Retina (tissue), 1 donor: ENCODE data around the gene COL27A1.

Experiments used
- DNase-seq: peaks from one replicate; pipeline ENCODE4 v3.0.0-alpha.2; 2016

Gene COL27A1

DNA sequence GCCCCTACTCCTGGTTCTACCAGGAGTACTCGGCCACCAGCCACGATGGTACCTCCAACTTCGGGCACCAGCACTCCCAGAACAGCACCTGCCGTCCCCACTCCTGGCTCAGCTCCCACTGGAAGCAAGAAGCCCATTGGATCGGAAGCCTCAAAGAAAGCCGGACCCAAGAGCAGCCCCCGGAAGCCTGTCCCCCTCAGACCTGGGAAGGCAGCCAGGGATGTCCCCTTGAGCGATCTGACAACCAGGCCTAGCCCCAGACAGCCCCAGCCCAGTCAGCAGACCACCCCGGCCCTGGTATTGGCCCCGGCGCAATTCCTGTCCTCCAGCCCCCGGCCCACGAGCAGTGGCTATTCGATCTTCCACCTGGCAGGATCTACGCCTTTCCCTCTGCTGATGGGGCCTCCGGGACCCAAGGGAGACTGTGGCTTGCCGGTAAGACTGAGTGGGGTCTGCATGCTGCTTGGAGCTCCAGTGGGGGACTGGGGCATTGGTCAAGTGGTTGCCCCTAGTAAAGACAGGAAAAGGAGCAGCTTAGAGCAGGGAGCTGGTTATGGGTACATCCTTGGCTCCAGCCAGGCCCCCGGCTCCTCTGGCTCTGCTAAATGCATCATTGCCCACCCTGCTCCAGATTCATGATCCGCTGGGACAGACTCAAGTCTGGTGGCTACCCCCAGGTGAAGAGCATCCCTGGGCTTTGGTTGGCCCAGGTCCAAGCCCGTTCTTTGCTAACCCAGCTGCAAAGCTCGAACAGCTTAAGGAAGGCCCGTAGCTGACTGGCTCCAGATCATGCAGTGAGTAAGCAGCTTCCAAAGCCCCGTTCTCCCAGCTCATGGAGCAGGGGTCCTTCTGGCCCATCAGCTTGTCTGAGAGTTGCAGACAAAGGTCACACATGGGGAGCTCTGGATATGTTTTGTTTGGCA, 14.0 kb downstream of the COL27A1 start:
- DNase-seq = no peak

DNA sequence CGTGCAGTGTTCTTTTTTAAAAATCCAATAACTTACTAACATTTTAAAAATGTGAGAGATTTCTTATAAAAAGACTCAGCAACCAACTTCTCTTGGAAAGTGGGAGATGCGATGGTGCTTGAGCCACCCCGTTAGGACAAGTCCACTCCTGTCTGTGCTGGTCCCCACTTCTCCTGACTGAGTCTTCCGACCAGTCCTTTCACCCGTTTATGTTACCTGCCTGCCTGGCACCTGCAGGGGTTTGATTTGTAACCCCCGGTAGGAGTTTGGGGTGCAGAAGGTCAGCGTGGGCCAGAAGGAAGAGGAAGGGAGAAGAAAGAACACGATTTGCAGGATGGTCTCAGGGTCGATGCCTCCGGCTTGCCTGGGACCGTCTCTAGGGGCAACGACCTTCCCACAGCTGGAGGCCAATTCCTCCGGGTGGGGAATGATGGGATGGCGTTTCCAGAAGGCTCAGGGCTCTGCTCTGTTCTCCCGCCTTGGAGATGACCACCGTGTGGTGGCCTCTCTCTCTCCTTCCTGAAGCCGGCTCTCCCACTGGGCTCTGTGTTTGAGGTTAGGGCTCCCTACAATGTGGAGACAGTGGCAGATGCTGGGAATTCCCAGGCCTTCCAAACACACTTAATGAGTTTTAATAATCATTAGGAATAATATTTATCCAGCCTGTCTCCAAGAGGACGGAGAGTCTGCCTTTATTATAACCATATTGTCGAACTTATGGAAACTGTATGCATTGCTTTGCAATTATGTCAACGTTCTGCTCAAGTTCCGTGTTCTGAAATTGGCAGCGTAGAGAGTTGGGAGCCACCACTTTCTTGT, 14.8 kb downstream of the COL27A1 start:
- DNase-seq = peak; percentile 60

DNA sequence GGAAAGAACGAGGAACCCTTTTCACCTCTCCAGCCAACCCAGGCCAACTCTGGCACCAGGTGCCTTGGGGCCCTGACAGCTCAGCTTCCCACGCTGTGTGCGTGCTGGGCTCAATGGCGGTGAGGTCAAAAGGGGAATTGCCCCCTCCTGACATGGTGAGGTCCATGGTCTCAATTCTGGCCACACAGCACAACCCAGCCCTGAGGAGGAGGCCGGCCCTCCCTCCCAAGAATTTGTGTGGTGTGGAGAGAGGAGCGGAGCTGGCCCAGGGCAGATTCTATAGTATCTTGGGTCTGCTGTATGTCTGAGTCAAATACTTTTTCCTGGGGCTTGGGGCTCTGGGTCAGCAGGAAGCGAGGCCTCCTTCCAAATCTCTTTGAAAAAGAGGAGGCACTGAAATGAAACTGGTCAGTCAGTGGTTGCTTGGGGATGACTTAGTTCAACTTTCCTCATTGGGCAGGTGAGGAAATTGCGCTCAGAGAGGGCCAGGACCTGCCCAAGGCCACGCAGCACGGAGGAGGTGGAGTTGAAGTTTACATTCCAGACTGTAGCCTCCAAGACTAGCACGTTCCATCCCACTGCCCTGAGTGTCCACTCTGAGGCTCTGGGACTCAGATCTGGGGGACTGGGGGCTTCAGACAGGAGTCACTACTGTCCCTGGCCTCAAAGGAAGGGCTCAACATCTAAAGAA, 15.6 kb downstream of the COL27A1 start:
- no peak for DNase-seq

DNA sequence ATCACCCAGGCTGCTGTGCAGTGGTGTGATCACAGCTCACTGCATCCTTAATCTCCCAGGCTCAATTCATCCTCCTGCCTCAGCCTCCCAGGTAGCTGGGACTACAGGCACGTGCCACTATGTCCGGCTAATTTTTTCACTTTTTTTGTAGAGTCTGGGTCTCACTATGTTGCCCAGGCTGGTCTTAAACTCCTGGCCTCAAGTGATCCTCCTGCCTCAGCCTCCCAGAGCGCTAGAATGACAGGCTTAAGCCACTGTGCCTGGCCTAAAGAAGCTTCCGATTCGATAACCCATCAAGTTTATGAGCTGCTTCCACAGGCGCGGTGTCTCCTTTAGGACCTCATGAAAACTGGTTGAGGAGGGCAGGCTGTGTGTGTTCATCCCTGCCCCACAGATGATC, 16.2 kb downstream of the COL27A1 start:
- DNase-seq = no peak

DNA sequence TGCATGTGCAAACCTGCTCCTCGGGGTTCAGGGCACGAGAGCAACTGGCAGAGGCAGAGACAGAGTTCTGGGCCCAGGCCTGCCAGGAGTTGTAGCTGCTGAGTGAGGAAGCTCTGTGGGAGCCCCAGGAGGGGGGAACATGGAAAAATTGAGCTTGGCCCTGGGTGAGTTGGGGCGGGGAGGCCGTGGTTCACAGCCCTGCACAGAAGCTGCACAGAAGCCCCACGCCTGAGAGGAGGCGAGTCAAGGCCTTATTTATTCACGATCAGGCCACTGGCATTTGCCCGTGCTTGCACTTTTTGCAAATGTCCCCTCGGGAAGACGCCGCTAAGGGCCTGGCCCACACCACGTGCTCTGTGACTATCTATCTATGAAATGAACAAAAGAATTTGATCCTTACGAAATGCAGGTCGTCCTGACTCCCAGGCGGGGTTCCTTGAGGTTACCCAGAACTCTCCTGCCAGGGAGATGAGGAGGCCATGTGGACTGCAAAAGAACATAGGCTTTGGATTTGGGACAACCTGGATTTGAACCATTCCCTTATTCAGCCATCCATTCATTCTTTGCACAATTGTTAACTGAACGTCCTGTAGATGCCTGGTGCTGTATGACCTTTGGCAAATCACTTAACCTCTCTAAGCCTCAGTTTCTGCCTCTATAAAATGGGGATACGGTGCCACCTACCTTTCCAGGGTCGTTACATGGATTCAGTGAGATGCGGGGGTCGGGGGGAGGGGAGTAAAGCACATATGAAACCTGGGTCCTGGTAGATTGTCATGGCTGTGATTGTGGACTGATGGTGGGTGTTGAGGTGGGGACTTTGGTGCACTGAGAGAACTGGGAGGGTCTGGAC, 17.9 kb downstream of the COL27A1 start:
- no peak for DNase-seq

DNA sequence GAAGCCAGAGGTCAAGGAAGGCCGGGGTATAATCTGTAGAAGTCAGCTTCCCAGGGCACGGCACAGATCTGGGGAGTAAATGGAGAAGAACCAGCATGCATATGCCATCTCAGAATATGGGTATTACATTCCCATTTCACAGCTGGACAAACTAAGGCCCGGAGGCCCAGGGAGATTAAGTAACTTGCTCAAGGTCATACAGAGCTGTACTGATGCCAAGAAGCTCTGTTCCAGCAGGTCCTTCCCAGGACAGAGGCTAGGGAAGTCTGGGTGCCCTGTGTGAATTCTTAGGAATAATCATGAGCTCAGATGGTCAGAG, 19.2 kb downstream of the COL27A1 start:
- no peak for DNase-seq

DNA sequence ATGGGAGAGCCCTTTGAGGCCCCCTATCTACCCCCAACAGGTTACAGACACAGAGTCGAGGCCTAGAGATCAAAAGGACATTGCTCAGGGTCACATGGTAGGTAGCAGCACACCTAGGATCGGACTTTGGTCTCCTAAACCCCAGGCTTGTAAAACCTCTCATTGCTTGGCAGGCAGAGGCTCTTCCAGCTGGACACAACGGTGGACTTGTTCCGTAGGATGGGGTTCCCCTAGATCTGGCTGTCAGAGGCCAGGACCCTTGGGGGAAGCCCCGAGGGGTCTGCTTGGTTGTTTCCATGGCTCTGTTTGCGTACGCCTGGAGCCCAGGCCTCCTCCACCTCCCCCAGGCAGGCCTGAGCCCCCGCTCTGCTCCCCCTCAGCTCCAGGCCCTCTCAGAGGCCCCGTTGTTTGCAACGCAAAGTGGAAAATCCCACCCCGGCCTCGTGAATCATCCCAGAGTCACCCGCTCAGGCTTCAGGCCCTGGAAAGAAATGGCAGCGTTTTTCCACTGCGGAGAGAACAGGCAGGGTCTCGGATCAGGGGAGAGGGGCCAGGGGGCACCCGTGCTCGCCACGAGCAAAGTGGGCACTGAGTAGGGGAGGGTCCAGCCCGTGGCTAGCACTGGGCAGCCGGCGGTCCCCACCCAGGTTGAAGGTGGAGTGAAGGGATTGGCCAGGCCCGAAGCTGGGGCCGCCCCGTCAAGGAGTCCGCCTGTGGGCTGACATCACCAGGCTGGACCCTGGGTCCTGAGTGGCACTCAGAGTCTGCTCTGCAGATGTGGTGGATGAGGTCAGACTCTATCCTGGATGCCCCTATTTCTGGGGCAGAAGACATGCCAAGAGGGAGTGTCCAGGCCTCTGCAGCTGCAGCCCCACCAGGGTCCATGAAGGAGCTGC, 19.8 kb downstream of the COL27A1 start:
- DNase-seq = no peak

DNA sequence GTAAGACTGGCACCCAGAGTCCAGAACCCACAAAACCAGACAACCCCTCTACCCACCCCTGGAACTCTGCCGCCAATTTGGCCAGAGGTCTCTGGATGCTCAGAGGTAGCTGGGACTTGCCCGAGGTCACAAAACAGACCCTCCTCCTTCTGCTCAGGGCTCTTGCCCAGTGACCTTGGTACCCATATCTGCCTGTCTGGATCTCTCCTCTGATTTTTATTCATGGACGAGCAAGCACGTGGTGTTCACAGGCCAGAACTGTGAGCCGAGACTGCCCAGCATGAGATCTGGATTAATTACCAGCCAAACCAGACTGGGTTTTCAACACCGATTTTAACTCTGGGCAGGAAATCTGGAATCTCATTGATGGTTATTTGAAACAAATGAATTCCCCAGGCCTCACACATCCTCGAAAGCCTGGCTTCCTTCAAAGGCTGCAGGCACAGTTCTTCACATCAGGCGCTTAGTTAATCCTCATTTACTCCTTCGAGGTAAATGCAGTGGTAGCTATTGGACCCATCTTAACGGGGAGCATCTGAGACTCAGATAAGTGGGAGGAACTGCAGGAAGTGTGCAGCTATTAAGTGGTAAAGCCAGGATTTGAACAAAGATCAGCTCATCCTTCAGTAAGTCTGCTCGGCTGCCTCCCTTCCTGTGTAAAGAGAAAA, 21.4 kb downstream of the COL27A1 start:
- peak; percentile 47 for DNase-seq

DNA sequence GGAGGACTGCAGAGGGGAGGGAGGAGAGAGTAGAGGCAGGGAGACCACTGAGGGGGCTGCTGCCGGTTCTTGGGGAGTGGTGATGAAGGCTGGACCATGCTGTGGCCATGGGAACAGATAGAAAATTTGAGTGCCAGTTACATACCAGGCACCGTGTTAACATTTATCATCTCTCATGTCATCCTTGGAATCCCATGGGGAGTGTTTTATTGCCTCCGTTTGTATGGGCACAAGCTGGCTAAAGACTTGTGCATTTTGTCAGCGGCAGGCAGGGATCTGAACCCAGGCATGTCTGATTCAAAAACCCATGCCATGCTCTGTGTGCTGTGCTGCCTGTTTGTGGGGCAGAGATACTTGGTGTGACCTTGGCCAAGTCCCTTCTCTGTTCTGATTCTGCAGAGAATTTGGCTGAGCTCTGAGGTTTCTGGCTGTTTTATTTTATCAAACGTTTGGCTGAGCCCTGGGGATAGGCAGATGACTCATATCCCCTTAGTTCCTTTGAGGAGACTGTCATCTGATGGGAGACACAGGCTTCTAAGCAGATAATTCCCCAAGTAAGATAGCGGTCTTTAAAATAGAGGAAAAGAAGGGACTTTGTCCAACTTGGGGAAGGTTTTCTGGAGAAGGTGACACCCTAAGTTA, 22.2 kb downstream of the COL27A1 start:
- DNase-seq = no peak

DNA sequence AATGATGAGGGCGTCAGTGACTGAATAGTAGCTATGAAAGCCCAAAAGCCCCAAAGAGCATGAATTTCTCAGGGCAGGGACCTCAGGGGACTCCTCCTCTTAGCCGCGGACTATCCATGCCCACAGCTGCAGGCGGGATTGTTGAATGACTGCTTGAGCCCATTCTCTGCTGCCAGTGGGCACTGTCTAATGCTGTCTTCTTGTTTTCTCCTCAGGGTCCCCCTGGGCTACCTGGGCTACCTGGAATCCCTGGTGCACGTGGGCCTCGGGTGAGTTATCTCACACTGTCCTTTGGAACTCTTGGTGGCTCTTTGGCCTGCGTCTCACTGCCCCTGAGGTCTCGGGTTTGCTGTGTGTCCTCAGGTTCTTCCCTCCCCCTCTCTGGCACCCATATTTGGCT, 22.7 kb downstream of the COL27A1 start:
- DNase-seq = no peak

DNA sequence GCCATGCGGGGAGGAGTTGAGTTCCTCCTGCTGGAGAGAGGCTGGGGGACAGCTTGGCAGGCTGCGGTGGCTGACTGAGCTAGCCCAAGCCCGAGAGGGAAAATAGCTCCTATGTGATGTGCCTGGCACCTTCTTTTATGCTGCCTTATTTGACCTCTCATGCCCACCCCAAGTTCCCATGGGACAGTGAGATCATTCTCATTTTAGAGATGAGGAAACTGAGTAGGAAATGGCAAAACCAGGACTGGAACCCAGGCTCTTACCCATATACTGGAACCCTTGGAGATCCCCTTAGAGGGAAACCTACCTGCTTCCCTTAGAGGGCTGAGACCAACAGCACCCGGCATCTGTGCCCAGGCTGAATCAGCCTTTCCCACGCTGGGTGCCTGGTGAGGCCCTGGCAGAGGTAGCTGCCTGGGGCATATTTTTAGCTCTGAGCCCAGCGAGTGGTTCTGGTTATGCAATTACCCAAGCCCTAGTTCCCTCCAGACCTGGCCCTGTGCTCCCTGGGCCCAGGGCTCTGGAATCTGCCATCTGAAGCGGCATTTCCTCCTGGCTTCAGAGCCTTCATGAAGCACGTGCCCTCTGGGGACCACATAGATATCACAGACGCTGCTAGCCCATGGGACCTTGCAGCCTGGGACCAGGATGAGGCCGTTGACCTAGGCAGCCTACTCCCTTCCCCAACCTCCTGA, 23.6 kb downstream of the COL27A1 start:
- DNase-seq = no peak

DNA sequence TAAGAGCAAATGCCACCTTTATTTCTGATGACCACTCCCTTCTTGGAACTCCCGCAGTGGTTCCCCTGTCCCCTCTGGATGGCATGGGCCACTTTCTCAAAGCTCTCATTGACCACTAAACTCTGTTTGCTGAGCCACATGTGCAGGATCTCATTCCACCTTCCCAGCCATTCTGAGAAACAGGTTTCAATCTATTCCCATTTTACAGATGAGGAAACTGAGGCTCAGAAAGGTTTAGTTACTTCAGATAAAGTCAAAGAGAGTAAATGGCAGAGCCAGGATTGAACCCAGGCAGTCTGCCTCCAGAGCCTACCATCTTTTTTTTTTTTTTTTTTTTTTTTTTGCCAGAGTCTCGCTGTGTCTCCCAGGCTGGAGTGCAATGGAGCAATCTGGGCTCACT, 24.2 kb downstream of the COL27A1 start:
- DNase-seq = no peak

DNA sequence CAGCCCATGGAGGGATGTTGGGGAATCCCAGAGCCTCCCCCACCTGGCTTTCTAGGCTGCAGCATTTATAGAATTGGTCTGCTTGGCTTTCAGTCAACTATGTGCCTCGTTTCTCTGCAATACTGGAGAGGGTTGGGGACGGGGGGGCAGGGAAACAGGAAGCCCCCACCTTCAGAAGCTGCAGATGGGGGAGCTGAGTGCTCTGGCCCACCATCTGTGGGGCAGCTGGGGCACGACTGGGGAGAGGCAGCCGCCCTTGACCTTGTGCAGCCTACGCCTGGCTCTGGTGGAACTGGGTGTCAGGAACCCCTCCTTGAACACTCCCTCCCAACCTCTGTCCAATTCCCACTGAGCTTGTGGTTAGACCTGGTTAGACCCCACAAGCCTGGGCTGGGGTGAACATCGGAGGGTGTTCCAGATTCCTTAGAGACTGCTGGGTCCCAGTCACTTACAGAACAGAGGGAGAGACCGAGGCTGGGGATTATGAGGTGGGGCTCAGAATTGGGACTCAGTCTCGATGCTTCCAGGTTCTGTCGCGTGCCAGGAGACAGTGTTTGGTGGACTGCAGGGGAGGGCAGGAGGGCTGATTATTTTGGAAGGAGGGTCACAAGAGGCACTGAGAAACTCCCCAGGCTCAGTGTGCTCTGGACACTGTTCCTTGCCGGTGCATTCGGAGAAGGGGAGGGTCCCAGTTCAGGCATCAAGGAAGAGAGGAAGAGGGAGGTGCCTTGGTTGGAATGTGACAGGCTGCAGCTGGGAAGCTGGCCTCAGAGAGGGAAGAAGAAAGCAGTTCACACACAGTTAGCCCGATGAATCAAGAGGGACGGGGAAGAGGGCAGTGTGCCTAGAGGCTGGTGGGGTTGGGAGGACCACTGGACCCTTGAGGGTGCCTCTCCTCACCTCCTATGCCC, 25.6 kb downstream of the COL27A1 start:
- no peak for DNase-seq

DNA sequence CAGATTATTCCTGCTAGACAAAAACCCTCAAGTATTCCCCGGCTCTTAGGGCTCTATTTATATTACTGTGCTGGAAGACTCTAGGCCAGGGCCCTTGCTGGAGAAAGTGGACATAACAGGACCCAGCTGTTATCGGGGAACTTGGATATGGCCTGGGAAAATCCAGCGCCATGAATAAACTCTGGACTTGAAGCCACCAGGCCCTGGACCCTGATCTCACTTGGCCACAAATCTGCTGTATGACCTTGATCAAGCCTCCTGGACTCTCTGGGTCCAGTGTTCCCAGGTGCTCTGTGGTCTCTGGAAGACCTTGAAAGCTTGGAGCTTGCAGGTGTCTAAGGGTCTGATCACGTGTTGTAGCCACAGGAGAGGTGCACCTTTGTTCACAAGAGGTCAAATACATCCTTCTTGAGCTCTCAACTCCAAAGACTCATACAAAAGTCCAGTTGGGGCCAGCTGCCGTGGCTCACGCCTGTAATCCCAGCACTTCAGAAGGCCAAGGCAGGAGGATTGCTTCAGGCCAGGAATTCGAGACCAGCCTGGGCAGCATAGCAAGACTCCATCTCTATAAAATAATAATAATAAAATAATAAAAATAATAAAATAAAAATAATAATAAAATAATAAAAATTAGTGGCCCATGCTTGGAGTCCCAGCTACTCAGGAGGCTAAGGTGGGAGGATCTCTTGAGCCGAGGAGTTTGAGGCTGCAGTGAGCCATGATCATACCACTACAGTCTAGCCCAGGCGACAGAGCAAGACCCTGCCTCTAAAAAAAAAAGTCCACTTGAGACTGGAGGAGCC, 26.5 kb downstream of the COL27A1 start:
- no peak for DNase-seq

DNA sequence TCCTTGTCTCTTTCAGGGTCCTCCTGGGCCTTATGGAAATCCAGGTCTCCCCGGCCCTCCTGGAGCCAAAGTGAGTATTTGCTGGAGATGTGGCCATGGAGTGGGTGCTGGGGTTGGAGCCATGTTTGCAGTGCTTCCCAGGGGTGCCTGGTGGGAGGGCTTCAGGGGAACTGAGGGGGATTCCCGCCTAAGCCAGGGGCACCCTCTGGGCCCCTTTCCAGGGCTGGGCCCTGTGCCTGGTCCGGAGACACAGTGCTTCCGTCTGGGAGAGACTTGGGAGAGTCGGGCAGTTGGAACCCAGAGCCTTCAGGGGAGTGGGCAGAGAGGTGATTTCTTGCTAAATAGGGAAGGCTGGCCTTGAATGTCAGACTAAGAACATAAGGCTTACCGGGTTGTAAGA, 27.7 kb downstream of the COL27A1 start:
- DNase-seq = no peak

DNA sequence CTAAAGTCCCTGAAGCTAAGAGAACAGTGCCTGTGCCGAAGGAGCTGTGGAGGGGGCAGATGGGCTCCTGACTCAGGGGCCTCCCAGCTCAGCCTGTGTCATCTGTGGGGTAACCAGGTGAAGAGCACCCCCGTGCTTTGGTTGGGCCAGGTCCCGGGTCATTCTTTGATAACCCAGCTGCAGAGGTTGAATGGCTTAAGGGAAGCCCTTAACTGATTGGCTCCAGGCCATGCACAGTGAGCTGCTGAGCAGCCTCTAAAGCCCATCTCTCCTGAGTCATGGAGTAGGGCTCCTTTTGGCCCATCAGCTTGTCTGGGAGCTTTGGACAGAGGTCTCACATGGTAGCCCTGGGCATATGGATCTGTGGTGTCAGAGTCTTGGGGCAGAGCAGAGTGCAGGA, 28.7 kb downstream of the COL27A1 start:
- no peak for DNase-seq

DNA sequence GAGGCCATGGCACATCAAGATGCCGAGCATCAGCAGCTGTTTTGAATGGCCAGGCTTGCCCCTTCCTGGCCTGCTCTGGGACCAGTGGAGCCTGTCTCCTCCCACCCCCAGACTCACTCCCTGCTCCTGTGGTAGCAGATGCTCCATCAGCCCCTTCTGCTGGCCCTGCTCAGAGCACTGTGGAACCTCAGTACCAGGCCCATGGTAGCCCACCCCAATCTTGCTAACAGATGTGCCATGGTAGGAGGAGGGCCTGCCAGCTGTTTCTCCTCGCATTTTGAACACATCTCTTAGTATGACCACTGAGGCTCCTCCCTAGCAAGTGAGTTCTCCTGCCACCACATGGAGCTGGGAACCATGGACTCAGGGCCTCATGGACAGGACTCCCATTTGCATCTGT, 29.5 kb downstream of the COL27A1 start:
- DNase-seq = no peak
